Panc1 (cell line): ENCODE results near the gene KCNQ4.

Experiments
- CTCF ChIP-seq: fragments of 450-650 bp; IDR thresholded peaks from 2 replicates; pipeline ENCODE4 v1.5.1; 2017; ENCODE audit warnings: mild to moderate bottlenecking
- TCF7L2 ChIP-seq: IDR thresholded peaks from 2 replicates; pipeline ENCODE4 v1.6.1; 2011; ENCODE audit warnings: mild to moderate bottlenecking, low read depth, low read length, inconsistent platforms

- TF ChIP-seq CTCF (no peak), TCF7L2 (no peak)
These were observed 28.5 kb upstream of the KCNQ4 start for GRCh38 chr1:40755067-40755466.
